Measurements from ENCODE around the gene KIF5A. TPM values are rescaled to one million over a fixed set of nuclear protein-coding genes. Genes with fewer than 3 reads are reported as not detected.

Gene KIF5A
- total and polyA plus RNA-seq, 2 donors (not counting 3 experiments of a cell fraction or from before 2014, with no cell fraction given) = 0.07 to 0.35 TPM

GRCh38 chr12:57616383-57617101 is 66.7 kb downstream of the KIF5A start:
- no peaks in the 10 kb centered on the region for H3K9me3 ChIP-seq (replicated peaks; ENCODE audit: control insufficient read depth, insufficient read depth, low read length)
- intact Hi-C loops (cut with micrococcal nuclease) (no loop called here), dilution Hi-C loops (cut with MboI; ENCODE audit: extremely low pct_ligation_motif_present, low sequenced_read_pairs) (no loop called here)
- H3K27me3 ChIP-seq (ENCODE audit: control insufficient read depth in 2 of 2, insufficient read depth in 2 of 2, low read length in 2 of 2) = peaks cover 34 to 43% of the 10 kb centered on the region in 2 experiments
- no peak overlapping the region for H3K4me2 ChIP-seq (ENCODE audit: insufficient read depth, low read length)
- no peak overlapping the region for H3K27ac ChIP-seq (ENCODE audit: insufficient read depth, low read depth, low read length)
- H3K9ac ChIP-seq (replicated peaks; ENCODE audit: extremely low read depth, insufficient read depth, low read length) = no peak overlapping the region
- no peak overlapping the region for H2AFZ ChIP-seq (ENCODE audit: low read depth, low read length)
- ChIA-PET CTCF (interaction anchor here (0.8 to 1.4 kb wide), 3 partner anchors 16 to 33 kb away, joined by 3 to 7 read pairs (median 5); partner anchors contain the start of gene B4GALNT1), POLR2A (no interaction called here)
- DNase-seq (ENCODE audit: low read depth, low spot score) (no peak), FAIRE-seq (no peak)
- TF ChIP-seq GATA2 (IDR thresholded peaks at IDR 0.05; ENCODE audit: insufficient read depth, insufficient read length, low read depth, low read length) (no peak), FOS (IDR thresholded peaks at IDR 0.05; ENCODE audit: borderline replicate concordance, insufficient read depth, low read length) (no peak), MAX (IDR thresholded peaks at IDR 0.05; ENCODE audit: insufficient read depth, insufficient read length) (no peak), POLR2A (IDR thresholded peaks at IDR 0.05; ENCODE audit: low read depth, low read length) (no peak), EZH2 (IDR thresholded peaks at IDR 0.05; ENCODE audit: borderline replicate concordance, low read depth, low read length, severe bottlenecking) (no peak), POLR2AphosphoS5 (IDR thresholded peaks at IDR 0.05; ENCODE audit: insufficient read depth, low read depth, low read length) (no peak), JUN (IDR thresholded peaks at IDR 0.05; ENCODE audit: borderline replicate concordance, insufficient read depth, insufficient read length, low read depth) (no peak), CTCF (IDR thresholded peaks at IDR 0.05; ENCODE audit: extremely low read depth in 1 of 2, insufficient read depth in 1 of 2, low read depth in 1 of 2, low read length in 2 of 2) (no peak), MYC (IDR thresholded peaks at IDR 0.05; ENCODE audit: low read depth, low read length) (no peak)
- H4K20me1 ChIP-seq (replicated peaks; ENCODE audit: control insufficient read depth, extremely low read depth, insufficient read depth, low read length) = no peaks in the 10 kb centered on the region
- H3K79me2 ChIP-seq (ENCODE audit: control insufficient read depth, insufficient read depth, low read length) = no peaks in the 10 kb centered on the region
- peaks cover 4% of the 10 kb centered on the region for H3K4me1 ChIP-seq (ENCODE audit: control insufficient read depth, extremely low read depth, insufficient read depth, low read length)
- H3K4me3 ChIP-seq (replicated peaks in 1 of 3; ENCODE audit: insufficient read depth in 1 of 3, low read depth in 1 of 3, low read length in 3 of 3) = no peak overlapping the region
- BruUV-seq (replicated peaks) = no TSS peak
- H3K36me3 ChIP-seq (ENCODE audit: control insufficient read depth in 2 of 2, extremely low read depth in 1 of 2, insufficient read depth in 2 of 2, low read length in 2 of 2) = no peaks in the 10 kb centered on the region
- H3K9me1 ChIP-seq (replicated peaks; ENCODE audit: control insufficient read depth, extremely low read depth, insufficient read depth, low read length) = no peaks in the 10 kb centered on the region

All from endothelial cell of umbilical vein (primary cell).